NOMO-1 (cell line): ENCODE data around the gene LSM3.

Source experiments
- DNase-seq, 2 experiments: peaks; one replicate each; lab custom pipeline; 2025; ENCODE audit not compliant: unreplicated experiment in 2 of 2; lab: John Stamatoyannopoulos, UW

LSM3 gene

GRCh38 chr3:14143271-14144225 is 35.1 kb upstream of the LSM3 start:
- DNase-seq: peak in 1 of 2 experiments; percentile 45

- DNase-seq: peak; percentile 79 to 97
These were observed 34.1 kb upstream of the LSM3 start for GRCh38 chr3:14144423-14145075.

- no peak for DNase-seq
These were observed 33.4 kb upstream of the LSM3 start for GRCh38 chr3:14145236-14145635.

- DNase-seq: peak in 1 of 2 experiments; percentile 7
These were observed 32.8 kb upstream of the LSM3 start for GRCh38 chr3:14145670-14146380.

- no peak for DNase-seq
These were observed 32.1 kb upstream of the LSM3 start for GRCh38 chr3:14146381-14147065.

GRCh38 chr3:14147066-14147435 is 31.6 kb upstream of the LSM3 start:
- no peak for DNase-seq

- DNase-seq: no peak
These were observed 31.0 kb upstream of the LSM3 start for GRCh38 chr3:14147617-14148016.

GRCh38 chr3:14148041-14148985 is 30.3 kb upstream of the LSM3 start:
- DNase-seq: no peak

- no peak for DNase-seq
These were observed 28.5 kb upstream of the LSM3 start for GRCh38 chr3:14150078-14150477.

- no peak for DNase-seq
These were observed 28.0 kb upstream of the LSM3 start for GRCh38 chr3:14150491-14151230.

- no peak for DNase-seq
These were observed 27.0 kb upstream of the LSM3 start for GRCh38 chr3:14151471-14152083.

- DNase-seq: no peak
These were observed 26.2 kb upstream of the LSM3 start for GRCh38 chr3:14152233-14152962.

- DNase-seq: no peak
These were observed 25.7 kb upstream of the LSM3 start for GRCh38 chr3:14152963-14153355.

GRCh38 chr3:14153663-14154062 is 25.0 kb upstream of the LSM3 start:
- no peak for DNase-seq

GRCh38 chr3:14154276-14154675 is 24.3 kb upstream of the LSM3 start:
- no peak for DNase-seq

- no peak for DNase-seq
These were observed 23.6 kb upstream of the LSM3 start for GRCh38 chr3:14154895-14155440.

GRCh38 chr3:14156201-14156600 is 22.4 kb upstream of the LSM3 start:
- DNase-seq: no peak
